WTC11 (cell line): Measurements from ENCODE around the gene ACTC1. TPM values are rescaled to one million over a fixed set of nuclear protein-coding genes. Genes with fewer than 3 reads are reported as not detected.

ENCODE experiments used
- ATAC-seq: fragments of 200-7000 bp; cut with Tn5 transposase; 2 replicates; pipeline ENCODE4 v1.10.0; 2021; ENCODE audit warnings: mild to moderate bottlenecking, moderate library complexity
- CTCF ChIA-PET: fragments of 300-600 bp; sonication (Branson Sonifier 250); formaldehyde crosslinking; loops from one replicate; lab custom pipeline; 2021; ENCODE audit warnings: antibody characterized with exemption; lab: Charles Lee
- POLR2A ChIA-PET: fragments of 350-600 bp; sonication (Branson Sonifier 250); formaldehyde crosslinking; loops from one replicate; lab custom pipeline; 2021; ENCODE audit warnings: antibody characterized with exemption; lab: Charles Lee
- DNase-seq: peaks from one replicate; pipeline ENCODE4 v3.0.0; 2021; ENCODE audit warnings: low spot score
- H3K27ac Mint-ChIP-seq: 2 replicates; pipeline ENCODE4 v1.8.0; 2021; ENCODE audit warnings: mixed read lengths
- H3K27me3 Mint-ChIP-seq: 2 replicates; pipeline ENCODE4 v1.8.0; 2021; ENCODE audit warnings: low read depth, mild to moderate bottlenecking, moderate library complexity, mixed read lengths
- H3K36me3 Mint-ChIP-seq: 2 replicates; pipeline ENCODE4 v1.8.0; 2021; ENCODE audit warnings: mixed read lengths
- H3K4me1 Mint-ChIP-seq: 2 replicates; pipeline ENCODE4 v1.8.0; 2022; ENCODE audit warnings: mixed read lengths
- H3K4me3 Mint-ChIP-seq: 2 replicates; pipeline ENCODE4 v1.8.0; 2021; ENCODE audit warnings: mild to moderate bottlenecking, moderate library complexity, mixed read lengths
- H3K9me3 Mint-ChIP-seq: 2 replicates; pipeline ENCODE4 v1.8.0; 2021; ENCODE audit warnings: mixed read lengths
- ATF6 ChIP-seq: sonication (generic); formaldehyde crosslinking; IDR thresholded peaks from 2 replicates; pipeline ENCODE4 v1.8.1; 2023; ENCODE audit warnings: mild to moderate bottlenecking, missing genetic modification reagents
- CBFB ChIP-seq: sonication (generic); formaldehyde crosslinking; IDR thresholded peaks from 2 replicates; pipeline ENCODE4 v1.8.1; 2022; ENCODE audit warnings: mild to moderate bottlenecking, low read depth, missing genetic modification reagents
- CREB1 ChIP-seq: sonication (generic); formaldehyde crosslinking; IDR thresholded peaks from 2 replicates; pipeline ENCODE4 v1.8.0; 2023; ENCODE audit warnings: mild to moderate bottlenecking, missing genetic modification reagents
- CREM ChIP-seq: sonication (generic); formaldehyde crosslinking; IDR thresholded peaks from 2 replicates; pipeline ENCODE4 v1.8.1; 2022; ENCODE audit warnings: mild to moderate bottlenecking, missing genetic modification reagents, moderate library complexity
- E2F4 ChIP-seq: sonication (generic); formaldehyde crosslinking; IDR thresholded peaks from 2 replicates; pipeline ENCODE4 v1.8.1; 2022; ENCODE audit warnings: low read depth, mild to moderate bottlenecking, moderate library complexity, missing genetic modification reagents, borderline replicate concordance
- EMX1 ChIP-seq: fragments of 250-450 bp; sonication (Bioruptor Pico); IDR thresholded peaks from 2 replicates; pipeline ENCODE4 v1.8.0; 2021; ENCODE audit warnings: mild to moderate bottlenecking
- FOXJ3 ChIP-seq: sonication (generic); formaldehyde crosslinking; IDR thresholded peaks from 2 replicates; pipeline ENCODE4 v1.9.0; 2021; ENCODE audit warnings: missing genetic modification reagents, mild to moderate bottlenecking, borderline replicate concordance
- GABPB1 ChIP-seq: sonication (generic); formaldehyde crosslinking; IDR thresholded peaks from 2 replicates; pipeline ENCODE4 v1.8.1; 2023; ENCODE audit warnings: mild to moderate bottlenecking, missing genetic modification reagents
- GRHL2 ChIP-seq: fragments of 250-450 bp; sonication (Bioruptor Pico); IDR thresholded peaks from 2 replicates; pipeline ENCODE4 v1.8.0; 2022; ENCODE audit warnings: mild to moderate bottlenecking, moderate library complexity; ENCODE audit not compliant: insufficient replicate concordance, severe bottlenecking
- IRF1 ChIP-seq: sonication (generic); formaldehyde crosslinking; IDR thresholded peaks from 2 replicates; pipeline ENCODE4 v1.8.0; 2023; ENCODE audit warnings: missing genetic modification reagents
- IRF2 ChIP-seq: sonication (generic); formaldehyde crosslinking; IDR thresholded peaks from 2 replicates; pipeline ENCODE4 v1.8.0; 2022; ENCODE audit warnings: low read depth, missing genetic modification reagents, borderline replicate concordance
- NR3C1 ChIP-seq: sonication (generic); formaldehyde crosslinking; conservative IDR thresholded peaks from 2 replicates; pipeline ENCODE4 v1.8.1; 2023; ENCODE audit warnings: low read depth, mild to moderate bottlenecking, missing genetic modification reagents
- TEAD1 ChIP-seq: sonication (generic); formaldehyde crosslinking; IDR thresholded peaks from 2 replicates; pipeline ENCODE4 v1.8.0; 2022; ENCODE audit warnings: mild to moderate bottlenecking, missing genetic modification reagents
- ZMAT4 ChIP-seq: fragments of 250-450 bp; sonication (Bioruptor Pico); IDR thresholded peaks from 2 replicates; pipeline ENCODE4 v1.9.0; 2021; ENCODE audit warnings: mild to moderate bottlenecking
- ZNF219 ChIP-seq: sonication (generic); formaldehyde crosslinking; IDR thresholded peaks from 2 replicates; pipeline ENCODE4 v1.8.0; 2023; ENCODE audit warnings: missing genetic modification reagents, mild to moderate bottlenecking, borderline replicate concordance
- ZNF396 ChIP-seq: fragments of 250-450 bp; sonication (Bioruptor Pico); IDR thresholded peaks from 2 replicates; pipeline ENCODE4 v1.8.0; 2021; ENCODE audit warnings: mild to moderate bottlenecking, moderate library complexity, borderline replicate concordance
- ZNF416 ChIP-seq: fragments of 250-450 bp; sonication (Bioruptor Pico); IDR thresholded peaks from 2 replicates; pipeline ENCODE4 v1.9.0; 2021; ENCODE audit warnings: mild to moderate bottlenecking, inconsistent platforms
- ZNF671 ChIP-seq: fragments of 250-450 bp; sonication (Bioruptor Pico); IDR thresholded peaks from 2 replicates; pipeline ENCODE4 v1.8.0; 2021; ENCODE audit warnings: mild to moderate bottlenecking
- ZSCAN18 ChIP-seq: fragments of 250-450 bp; sonication (Bioruptor Pico); IDR thresholded peaks from 2 replicates; pipeline ENCODE4 v2.1.2; 2022; ENCODE audit warnings: mild to moderate bottlenecking, moderate library complexity
- total RNA-seq: library from RNA; stranded (reverse); gene quantifications from 3 replicates; pipeline ENCODE4 v1.2.3, GENCODE V29; 2021
- TF ChIP-seq, protein P1 (sequence below): sonication (generic); formaldehyde crosslinking; IDR thresholded peaks from 2 replicates; pipeline ENCODE4 v1.8.1; 2023; ENCODE audit warnings: mild to moderate bottlenecking, missing genetic modification reagents, moderate library complexity
- TF ChIP-seq, protein P2 (sequence below): sonication (generic); formaldehyde crosslinking; IDR thresholded peaks from 2 replicates; pipeline ENCODE4 v1.8.1; 2023; ENCODE audit warnings: mild to moderate bottlenecking, missing genetic modification reagents, moderate library complexity
- TF ChIP-seq, protein P3 (sequence below): fragments of 250-450 bp; sonication (Bioruptor Pico); IDR thresholded peaks from 2 replicates; pipeline ENCODE4 v1.9.0; 2021; ENCODE audit warnings: mild to moderate bottlenecking, borderline replicate concordance

ACTC1 gene
- total RNA-seq, 1 experiment from 2014 or later, result 12.6 TPM

GRCh38 chr15:34783991-34784390 is 11.4 kb downstream of the ACTC1 start:
- ATAC-seq, result no peak
- H3K27me3 Mint-ChIP-seq, result no peaks in the 10 kb centered on the region; the same call in 1 of the 2 replicates
- CTCF ChIA-PET, result interaction anchor here (1.4 kb wide), 1 partner anchor 75 kb away, joined by 4 read pairs; no protein-coding TSS in a partner anchor

GRCh38 chr15:34783431-34783830 is 11.9 kb downstream of the ACTC1 start:
- no peaks in the 10 kb centered on the region for H3K36me3 Mint-ChIP-seq
- peaks cover 20% of the 10 kb centered on the region for H3K9me3 Mint-ChIP-seq
- no peak overlapping the region for H3K4me3 Mint-ChIP-seq
- CTCF ChIA-PET, result interaction anchor here (1.4 kb wide), 1 partner anchor 75 kb away, joined by 4 read pairs; no protein-coding TSS in a partner anchor
- no peaks in the 10 kb centered on the region; the same call in 1 of the 2 replicates for H3K27me3 Mint-ChIP-seq
- H3K4me1 Mint-ChIP-seq, result no peaks in the 10 kb centered on the region
- TF ChIP-seq E2F4 (CRISPR knock-in tag), result no peak
- no peak for TF ChIP-seq ZNF396 (CRISPR knock-in tag)
- TF ChIP-seq IRF1 (CRISPR knock-in tag), result no peak
- no peak for TF ChIP-seq ZSCAN18
- TF ChIP-seq GABPB1 (CRISPR knock-in tag), result no peak
- no peak for TF ChIP-seq ZNF219
- TF ChIP-seq FOXJ3 (CRISPR knock-in tag), result no peak
- TF ChIP-seq CREM, result no peak
- TF ChIP-seq, protein P1, sequence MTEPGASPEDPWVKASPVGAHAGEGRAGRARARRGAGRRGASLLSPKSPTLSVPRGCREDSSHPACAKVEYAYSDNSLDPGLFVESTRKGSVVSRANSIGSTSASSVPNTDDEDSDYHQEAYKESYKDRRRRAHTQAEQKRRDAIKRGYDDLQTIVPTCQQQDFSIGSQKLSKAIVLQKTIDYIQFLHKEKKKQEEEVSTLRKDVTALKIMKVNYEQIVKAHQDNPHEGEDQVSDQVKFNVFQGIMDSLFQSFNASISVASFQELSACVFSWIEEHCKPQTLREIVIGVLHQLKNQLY (CRISPR knock-in tag), result no peak
- TF ChIP-seq, all 79 proteins: peak for 0
- no peak overlapping the region for H3K27ac Mint-ChIP-seq
- POLR2A ChIA-PET, result no interaction called here
- DNase-seq (no peak), ATAC-seq (no peak)

More at GRCh38 chr15:34783991-34784390, 11.4 kb downstream of the ACTC1 start:
- Mint-ChIP-seq H3K27ac (no peak overlapping the region), H3K9me3 (peaks cover 20% of the 10 kb centered on the region)
- POLR2A ChIA-PET, result no interaction called here
- TF ChIP-seq ZNF416 (CRISPR knock-in tag) (no peak), ATF6 (CRISPR knock-in tag) (no peak), TEAD1 (no peak), ZMAT4 (CRISPR knock-in tag) (no peak), CREB1 (CRISPR knock-in tag) (no peak), ZNF671 (no peak), GRHL2 (CRISPR knock-in tag) (no peak), CBFB (CRISPR knock-in tag) (no peak), IRF2 (CRISPR knock-in tag) (no peak), NR3C1 (no peak), EMX1 (CRISPR knock-in tag) (no peak)
- TF ChIP-seq, protein P2, sequence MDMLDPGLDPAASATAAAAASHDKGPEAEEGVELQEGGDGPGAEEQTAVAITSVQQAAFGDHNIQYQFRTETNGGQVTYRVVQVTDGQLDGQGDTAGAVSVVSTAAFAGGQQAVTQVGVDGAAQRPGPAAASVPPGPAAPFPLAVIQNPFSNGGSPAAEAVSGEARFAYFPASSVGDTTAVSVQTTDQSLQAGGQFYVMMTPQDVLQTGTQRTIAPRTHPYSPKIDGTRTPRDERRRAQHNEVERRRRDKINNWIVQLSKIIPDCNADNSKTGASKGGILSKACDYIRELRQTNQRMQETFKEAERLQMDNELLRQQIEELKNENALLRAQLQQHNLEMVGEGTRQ (CRISPR knock-in tag), result no peak
- TF ChIP-seq, protein P3, sequence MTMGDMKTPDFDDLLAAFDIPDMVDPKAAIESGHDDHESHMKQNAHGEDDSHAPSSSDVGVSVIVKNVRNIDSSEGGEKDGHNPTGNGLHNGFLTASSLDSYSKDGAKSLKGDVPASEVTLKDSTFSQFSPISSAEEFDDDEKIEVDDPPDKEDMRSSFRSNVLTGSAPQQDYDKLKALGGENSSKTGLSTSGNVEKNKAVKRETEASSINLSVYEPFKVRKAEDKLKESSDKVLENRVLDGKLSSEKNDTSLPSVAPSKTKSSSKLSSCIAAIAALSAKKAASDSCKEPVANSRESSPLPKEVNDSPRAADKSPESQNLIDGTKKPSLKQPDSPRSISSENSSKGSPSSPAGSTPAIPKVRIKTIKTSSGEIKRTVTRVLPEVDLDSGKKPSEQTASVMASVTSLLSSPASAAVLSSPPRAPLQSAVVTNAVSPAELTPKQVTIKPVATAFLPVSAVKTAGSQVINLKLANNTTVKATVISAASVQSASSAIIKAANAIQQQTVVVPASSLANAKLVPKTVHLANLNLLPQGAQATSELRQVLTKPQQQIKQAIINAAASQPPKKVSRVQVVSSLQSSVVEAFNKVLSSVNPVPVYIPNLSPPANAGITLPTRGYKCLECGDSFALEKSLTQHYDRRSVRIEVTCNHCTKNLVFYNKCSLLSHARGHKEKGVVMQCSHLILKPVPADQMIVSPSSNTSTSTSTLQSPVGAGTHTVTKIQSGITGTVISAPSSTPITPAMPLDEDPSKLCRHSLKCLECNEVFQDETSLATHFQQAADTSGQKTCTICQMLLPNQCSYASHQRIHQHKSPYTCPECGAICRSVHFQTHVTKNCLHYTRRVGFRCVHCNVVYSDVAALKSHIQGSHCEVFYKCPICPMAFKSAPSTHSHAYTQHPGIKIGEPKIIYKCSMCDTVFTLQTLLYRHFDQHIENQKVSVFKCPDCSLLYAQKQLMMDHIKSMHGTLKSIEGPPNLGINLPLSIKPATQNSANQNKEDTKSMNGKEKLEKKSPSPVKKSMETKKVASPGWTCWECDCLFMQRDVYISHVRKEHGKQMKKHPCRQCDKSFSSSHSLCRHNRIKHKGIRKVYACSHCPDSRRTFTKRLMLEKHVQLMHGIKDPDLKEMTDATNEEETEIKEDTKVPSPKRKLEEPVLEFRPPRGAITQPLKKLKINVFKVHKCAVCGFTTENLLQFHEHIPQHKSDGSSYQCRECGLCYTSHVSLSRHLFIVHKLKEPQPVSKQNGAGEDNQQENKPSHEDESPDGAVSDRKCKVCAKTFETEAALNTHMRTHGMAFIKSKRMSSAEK, result no peak
- TF ChIP-seq, all 79 proteins: peak for 0
- no peaks in the 10 kb centered on the region for H3K36me3 Mint-ChIP-seq
- H3K4me1 Mint-ChIP-seq, result no peaks in the 10 kb centered on the region
- no peak for DNase-seq
- no peak overlapping the region for H3K4me3 Mint-ChIP-seq
